NCI-H2171 treated with DMSO at 0.1 percent for 48 hours (cell line): ENCODE results near the gene PACRG.

ENCODE experiments used
- DNase-seq: peaks from one replicate; lab custom pipeline; 2025; lab: John Stamatoyannopoulos, UW

The PACRG gene

GRCh38 chr6:163336961-163337360, 609.2 kb downstream of the PACRG start:
- DNase-seq, result no peak

- DNase-seq, result no peak
Observed at GRCh38 chr6:163337958-163338357, 610.2 kb downstream of the PACRG start.

GRCh38 chr6:163338671-163339405, 611.1 kb downstream of the PACRG start:
- no peak for DNase-seq

GRCh38 chr6:163339466-163339865, 611.7 kb downstream of the PACRG start:
- DNase-seq, result no peak

GRCh38 chr6:163340201-163340887, 612.6 kb downstream of the PACRG start:
- DNase-seq, result no peak

GRCh38 chr6:163341224-163342061, 613.7 kb downstream of the PACRG start:
- no peak for DNase-seq

GRCh38 chr6:163342571-163343539, 615.1 kb downstream of the PACRG start:
- no peak for DNase-seq

GRCh38 chr6:163343609-163344008, 615.8 kb downstream of the PACRG start:
- no peak for DNase-seq

- no peak for DNase-seq
Observed at GRCh38 chr6:163344411-163344810, 616.6 kb downstream of the PACRG start.

- no peak for DNase-seq
Observed at GRCh38 chr6:163345931-163346330, 618.2 kb downstream of the PACRG start.

- DNase-seq, result no peak
Observed at GRCh38 chr6:163346497-163346961, 618.8 kb downstream of the PACRG start.

GRCh38 chr6:163347021-163347446, 619.3 kb downstream of the PACRG start:
- no peak for DNase-seq

- no peak for DNase-seq
Observed at GRCh38 chr6:163348789-163349680, 621.3 kb downstream of the PACRG start.

- no peak for DNase-seq
Observed at GRCh38 chr6:163349696-163350095, 621.9 kb downstream of the PACRG start.

GRCh38 chr6:163351013-163351412, 623.2 kb downstream of the PACRG start:
- DNase-seq, result no peak

GRCh38 chr6:163352011-163352685, 624.4 kb downstream of the PACRG start:
- no peak for DNase-seq

- DNase-seq, result no peak
Observed at GRCh38 chr6:163352966-163353365, 625.2 kb downstream of the PACRG start.

- no peak for DNase-seq
Observed at GRCh38 chr6:163354085-163354484, 626.3 kb downstream of the PACRG start.

GRCh38 chr6:163354761-163355425, 627.1 kb downstream of the PACRG start:
- DNase-seq, result no peak
